ENCODE data around the gene OR4E2. TPM values are rescaled to one million over a fixed set of nuclear protein-coding genes. Genes with fewer than 3 reads are reported as not detected.

OR4E2 gene
- total and polyA plus RNA-seq, 4 donors = not detected

GRCh38 chr14:21714318-21714929 is 60.8 kb downstream of the OR4E2 start:
- H3K36me3 ChIP-seq (ENCODE audit: control insufficient read depth in 4 of 4, insufficient read depth in 4 of 4, low read length in 4 of 4) = no peaks in the 10 kb centered on the region
- H3K9me3 ChIP-seq (ENCODE audit: control insufficient read depth in 4 of 4, insufficient read depth in 3 of 4, low read length in 3 of 4) = no peaks in the 10 kb centered on the region
- H3K9ac ChIP-seq (ENCODE audit: insufficient read depth in 1 of 2, low read length in 2 of 2) = no peak overlapping the region
- no peak for ATAC-seq (ENCODE audit: insufficient read depth, low FRiP score)
- peaks cover 0 to 3% (median 0%) of the 10 kb centered on the region in 3 donors for H3K27me3 ChIP-seq (ENCODE audit: control insufficient read depth in 3 of 3, insufficient read depth in 3 of 3, low read length in 2 of 3)
- no peak for DNase-seq
- TF ChIP-seq CTCF (IDR thresholded peaks at IDR 0.05; ENCODE audit: control extremely low read depth, extremely low read depth) = no peak
- H3K4me1 ChIP-seq (ENCODE audit: control insufficient read depth in 5 of 5, insufficient read depth in 5 of 5, low read length in 5 of 5) = no peaks in the 10 kb centered on the region
- H3K4me3 ChIP-seq = no peak overlapping the region
- 68 to 74% methylated on average over 6 of the region's 6 CpGs for WGBS, 2 donors
- H3K27ac ChIP-seq (ENCODE audit: low read depth in 1 of 2, low read length in 1 of 2) = no peak overlapping the region

Small RNA genes within 50 kb of the gene (small RNA-seq; reads per million reads assigned to genes)
- not detected for gene AC243972.3 (ENCODE audit: low replicate concordance)

Other genes starting within 250 kb of the OR4E2 start
- gene CHD8, start 197.7 kb upstream of the OR4E2 start, total RNA-seq = 10 to 100 TPM; 71.6 to 79.6 TPM
- 10 to 100 TPM; 26.6 to 28.8 TPM for gene CHD8, start 197.7 kb upstream of the OR4E2 start, polyA plus RNA-seq
- gene RAB2B, start 176.9 kb upstream of the OR4E2 start, total RNA-seq = 10 to 100 TPM; 22.3 to 42.7 TPM
- 10 to 100 TPM; 14.8 to 18.5 TPM for gene RAB2B, start 176.9 kb upstream of the OR4E2 start, polyA plus RNA-seq
- 10 to 100 TPM; 42.8 to 82.9 TPM for gene TOX4, start 176.6 kb upstream of the OR4E2 start, total RNA-seq
- 10 to 100 TPM; 16.4 to 41.3 TPM for gene TOX4, start 176.6 kb upstream of the OR4E2 start, polyA plus RNA-seq
- 10 to 100 TPM; 40.9 to 77.2 TPM for gene METTL3, start 142.5 kb upstream of the OR4E2 start, total RNA-seq
- gene METTL3, start 142.5 kb upstream of the OR4E2 start, polyA plus RNA-seq = 10 to 100 TPM; 34.6 to 47.8 TPM
- gene SALL2, start 127.5 kb upstream of the OR4E2 start, total RNA-seq = 10 to 100 TPM in 1 of 2 donors, 1 to 10 TPM in 1; 10.0 to 10.2 TPM
- gene SALL2, start 127.5 kb upstream of the OR4E2 start, polyA plus RNA-seq = 1 to 10 TPM; 2.9 to 6.1 TPM
- gene OR10G3, start 73.8 kb upstream of the OR4E2 start, total RNA-seq = not detected
- gene OR10G3, start 73.8 kb upstream of the OR4E2 start, polyA plus RNA-seq = not detected
- not detected for gene OR10G2, start 18.9 kb upstream of the OR4E2 start, total RNA-seq
- gene OR10G2, start 18.9 kb upstream of the OR4E2 start, polyA plus RNA-seq = not detected
- gene OR4E1, start 20.0 kb downstream of the OR4E2 start, total RNA-seq = not detected
- gene OR4E1, start 20.0 kb downstream of the OR4E2 start, polyA plus RNA-seq = not detected